ENCODE measurements around the gene ISM1. TPM values are rescaled to one million over a fixed set of nuclear protein-coding genes. Genes with fewer than 3 reads are reported as not detected.

ISM1 gene
- total and polyA plus RNA-seq, 2 of the 13 experiments (the other 11 are each of a cell fraction or from before 2014, with no cell fraction given) = 0.40 to 1.4 TPM

- TF ChIP-seq ZBTB49 (CRISPR knock-in tag; IDR thresholded peaks at IDR 0.05; ENCODE audit: borderline replicate concordance) = no peak
- TF ChIP-seq ZNF317 (CRISPR knock-in tag; IDR thresholded peaks at IDR 0.05) = no peak
- no peak for TF ChIP-seq MAZ (IDR thresholded peaks at IDR 0.05; ENCODE audit: borderline replicate concordance, low read depth, low read length)
- TF ChIP-seq MAZ (CRISPR knock-in tag; IDR thresholded peaks at IDR 0.05; ENCODE audit: low read depth) = no peak
- TF ChIP-seq, protein P1, sequence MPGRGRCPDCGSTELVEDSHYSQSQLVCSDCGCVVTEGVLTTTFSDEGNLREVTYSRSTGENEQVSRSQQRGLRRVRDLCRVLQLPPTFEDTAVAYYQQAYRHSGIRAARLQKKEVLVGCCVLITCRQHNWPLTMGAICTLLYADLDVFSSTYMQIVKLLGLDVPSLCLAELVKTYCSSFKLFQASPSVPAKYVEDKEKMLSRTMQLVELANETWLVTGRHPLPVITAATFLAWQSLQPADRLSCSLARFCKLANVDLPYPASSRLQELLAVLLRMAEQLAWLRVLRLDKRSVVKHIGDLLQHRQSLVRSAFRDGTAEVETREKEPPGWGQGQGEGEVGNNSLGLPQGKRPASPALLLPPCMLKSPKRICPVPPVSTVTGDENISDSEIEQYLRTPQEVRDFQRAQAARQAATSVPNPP (CRISPR knock-in tag; IDR thresholded peaks at IDR 0.05) = 0 out of 2 replicates have a peak, but pooled peaks have one; percentile 44
- TF ChIP-seq FOXK1 (CRISPR knock-in tag; IDR thresholded peaks at IDR 0.05; ENCODE audit: borderline replicate concordance, low read depth) = 0 out of 2 replicates have a peak, but pooled peaks have one; percentile 13
- TF ChIP-seq ZNF460 (CRISPR knock-in tag; IDR thresholded peaks at IDR 0.05; ENCODE audit: borderline replicate concordance) = no peak
- no peak; a peak in 1 of 4 replicates for TF ChIP-seq ATF4 (CRISPR knock-in tag; IDR thresholded peaks at IDR 0.05)
- no peak for TF ChIP-seq CENPX (CRISPR knock-in tag; IDR thresholded peaks at IDR 0.05)
- TF ChIP-seq, protein P2, sequence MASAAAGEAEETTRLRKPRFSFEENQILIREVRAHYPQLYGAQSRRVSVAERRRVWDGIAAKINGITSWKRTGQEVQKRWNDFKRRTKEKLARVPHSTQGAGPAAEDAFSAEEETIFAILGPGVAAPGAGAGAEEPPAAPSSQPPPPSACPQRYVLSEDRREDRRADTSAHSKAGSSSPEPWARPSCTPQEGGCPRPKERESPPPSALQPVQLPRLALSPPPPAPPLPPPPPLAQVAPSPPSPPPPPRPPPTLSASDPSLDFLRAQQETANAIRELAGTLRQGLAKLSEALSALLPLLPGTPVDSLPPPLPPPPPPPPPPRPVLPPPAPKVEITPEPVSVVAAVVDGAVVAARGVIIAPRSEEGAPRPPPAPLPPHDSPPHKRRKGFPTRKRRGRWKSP (CRISPR knock-in tag; IDR thresholded peaks at IDR 0.05) = no peak
- TF ChIP-seq PAXIP1 (CRISPR knock-in tag; conservative IDR thresholded peaks at IDR 0.05) = peak; percentile 86
- no peak for TF ChIP-seq ARHGAP35 (CRISPR knock-in tag; IDR thresholded peaks at IDR 0.05; ENCODE audit: borderline replicate concordance)
- TF ChIP-seq ZNF597 (CRISPR knock-in tag; IDR thresholded peaks at IDR 0.05) = no peak
Measured at GRCh38 chr20:13336308-13337089, 115.4 kb downstream of the ISM1 start (continued).

All from HepG2 (cell line).